OCI-LY1 (cell line): ENCODE measurements around the gene AP2A1.
A peak's percentile ranks its signal among the peaks of the same experiment; 100 is the strongest.

Source experiments
- H2AFZ ChIP-seq: fragments of 200-600 bp; sonication (generic), shearing (Covaris generic); 2 replicates; pipeline ENCODE4 v1.6.0; 2014; ENCODE audit warnings: antibody characterized with exemption, mild to moderate bottlenecking, low read length
- H3F3A ChIP-seq: fragments of 200-600 bp; sonication (generic), shearing (Covaris generic); 2 replicates; pipeline ENCODE4 v1.6.0; 2014; ENCODE audit warnings: mild to moderate bottlenecking, antibody characterized with exemption, low read length, moderate library complexity; ENCODE audit not compliant: insufficient read depth
- H3K27ac ChIP-seq: fragments of 200-600 bp; sonication (generic); 2 replicates; pipeline ENCODE4 v1.5.1; 2014; ENCODE audit warnings: low read length, mixed run types, mild to moderate bottlenecking, low read depth; ENCODE audit not compliant: poor library complexity, severe bottlenecking
- H3K27me3 ChIP-seq: fragments of 200-600 bp; sonication (generic); 2 replicates; pipeline ENCODE4 v1.6.0; 2014; ENCODE audit warnings: antibody characterized with exemption, mild to moderate bottlenecking, low read length, moderate library complexity; ENCODE audit not compliant: insufficient read depth
- H3K36me3 ChIP-seq: fragments of 200-600 bp; sonication (generic); 2 replicates; pipeline ENCODE4 v1.6.1; 2014; ENCODE audit warnings: mild to moderate bottlenecking, antibody characterized with exemption, low read length, moderate library complexity, mixed read lengths; ENCODE audit not compliant: insufficient read depth
- H3K4me1 ChIP-seq: fragments of 200-600 bp; sonication (generic); 2 replicates; pipeline ENCODE4 v1.5.1; 2014; ENCODE audit warnings: mild to moderate bottlenecking, low read length, moderate library complexity; ENCODE audit not compliant: insufficient read depth, severe bottlenecking
- H3K4me2 ChIP-seq: fragments of 200-600 bp; sonication (generic), shearing (Covaris generic); 2 replicates; pipeline ENCODE4 v1.6.1; 2014; ENCODE audit warnings: low read length
- H3K4me3 ChIP-seq: fragments of 200-600 bp; sonication (generic); 2 replicates; pipeline ENCODE4 v1.5.1; 2014; ENCODE audit warnings: low read length, low read depth, mild to moderate bottlenecking, mixed read lengths; ENCODE audit not compliant: poor library complexity, severe bottlenecking
- H3K79me2 ChIP-seq: fragments of 200-600 bp; shearing (Covaris generic); 2 replicates; pipeline ENCODE4 v1.6.1; 2016; ENCODE audit warnings: mixed run types, low read length, mixed read lengths; ENCODE audit not compliant: insufficient read depth
- H3K9ac ChIP-seq: fragments of 200-600 bp; sonication (generic), shearing (Covaris generic); 2 replicates; pipeline ENCODE4 v1.6.1; 2014; ENCODE audit warnings: mild to moderate bottlenecking, low read length, mixed read lengths
- H3K9me2 ChIP-seq: fragments of 200-600 bp; sonication (generic), shearing (Covaris generic); 2 replicates; pipeline ENCODE4 v1.6.1; 2014; ENCODE audit warnings: low read depth, mild to moderate bottlenecking, low read length, mixed read lengths
- H3K9me3 ChIP-seq: fragments of 200-600 bp; shearing (Covaris generic); 2 replicates; pipeline ENCODE4 v1.6.1; 2014; ENCODE audit warnings: low read length, mixed read lengths
- H4K20me1 ChIP-seq: fragments of 200-600 bp; sonication (generic), shearing (Covaris generic); 2 replicates; pipeline ENCODE4 v1.6.0; 2016; ENCODE audit warnings: mild to moderate bottlenecking, low read length; ENCODE audit not compliant: insufficient read depth
- EZH2 ChIP-seq: fragments of 200-600 bp; sonication (generic), shearing (Covaris generic); IDR thresholded peaks from 2 replicates; pipeline ENCODE4 v1.8.0; 2017; ENCODE audit warnings: borderline replicate concordance, mixed run types, mild to moderate bottlenecking, antibody characterized with exemption, low read length, moderate library complexity, mixed read lengths
- TF ChIP-seq, protein P1 (sequence below): fragments of 200-600 bp; sonication (generic), shearing (Covaris generic); IDR thresholded peaks from 2 replicates; pipeline ENCODE4 v1.5.1; 2017; ENCODE audit warnings: mild to moderate bottlenecking, antibody characterized with exemption, low read length, moderate library complexity, mixed read lengths

AP2A1 gene

DNA sequence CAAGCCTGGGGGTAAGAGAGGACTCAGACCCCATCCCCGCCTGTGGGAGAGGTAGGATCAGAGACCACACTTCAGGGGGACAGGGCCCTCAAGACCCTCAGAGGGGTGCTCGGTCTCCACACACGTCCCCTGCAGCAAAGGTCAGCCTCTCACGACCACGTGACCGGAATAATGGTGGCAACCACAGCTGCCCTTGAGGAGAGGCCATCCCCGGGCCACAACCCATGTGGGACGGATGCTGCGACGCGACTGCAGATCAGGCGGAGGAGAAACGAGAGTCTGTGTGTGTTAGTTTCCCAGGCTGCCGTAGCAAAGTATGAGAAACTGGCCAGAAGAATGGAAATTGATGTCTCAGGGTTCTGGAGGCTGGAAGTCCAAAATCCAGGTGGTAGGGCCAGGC lies 60.2 kb downstream of the AP2A1 start:
- H3K9me3 ChIP-seq, result no peaks in the 10 kb centered on the region
- H3K4me3 ChIP-seq, result no peak overlapping the region
- H3K4me1 ChIP-seq, result peaks cover 73% of the 10 kb centered on the region
- no peak overlapping the region for H3K9ac ChIP-seq
- H4K20me1 ChIP-seq, result no peaks in the 10 kb centered on the region
- peaks cover 93% of the 10 kb centered on the region for H3K36me3 ChIP-seq
- no peaks in the 10 kb centered on the region for H3K27me3 ChIP-seq
- TF ChIP-seq, protein P1, sequence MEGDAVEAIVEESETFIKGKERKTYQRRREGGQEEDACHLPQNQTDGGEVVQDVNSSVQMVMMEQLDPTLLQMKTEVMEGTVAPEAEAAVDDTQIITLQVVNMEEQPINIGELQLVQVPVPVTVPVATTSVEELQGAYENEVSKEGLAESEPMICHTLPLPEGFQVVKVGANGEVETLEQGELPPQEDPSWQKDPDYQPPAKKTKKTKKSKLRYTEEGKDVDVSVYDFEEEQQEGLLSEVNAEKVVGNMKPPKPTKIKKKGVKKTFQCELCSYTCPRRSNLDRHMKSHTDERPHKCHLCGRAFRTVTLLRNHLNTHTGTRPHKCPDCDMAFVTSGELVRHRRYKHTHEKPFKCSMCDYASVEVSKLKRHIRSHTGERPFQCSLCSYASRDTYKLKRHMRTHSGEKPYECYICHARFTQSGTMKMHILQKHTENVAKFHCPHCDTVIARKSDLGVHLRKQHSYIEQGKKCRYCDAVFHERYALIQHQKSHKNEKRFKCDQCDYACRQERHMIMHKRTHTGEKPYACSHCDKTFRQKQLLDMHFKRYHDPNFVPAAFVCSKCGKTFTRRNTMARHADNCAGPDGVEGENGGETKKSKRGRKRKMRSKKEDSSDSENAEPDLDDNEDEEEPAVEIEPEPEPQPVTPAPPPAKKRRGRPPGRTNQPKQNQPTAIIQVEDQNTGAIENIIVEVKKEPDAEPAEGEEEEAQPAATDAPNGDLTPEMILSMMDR, result no peak
- TF ChIP-seq EZH2, result no peak
- H3K9me2 ChIP-seq, result no peaks in the 10 kb centered on the region
- H3K79me2 ChIP-seq, result peaks cover 31% of the 10 kb centered on the region
- H3F3A ChIP-seq, result no peaks in the 10 kb centered on the region
- H3K27ac ChIP-seq, result peak overlapping the region; percentile 99
- H3K4me2 ChIP-seq, result no peak overlapping the region
- H2AFZ ChIP-seq, result no peak overlapping the region

DNA sequence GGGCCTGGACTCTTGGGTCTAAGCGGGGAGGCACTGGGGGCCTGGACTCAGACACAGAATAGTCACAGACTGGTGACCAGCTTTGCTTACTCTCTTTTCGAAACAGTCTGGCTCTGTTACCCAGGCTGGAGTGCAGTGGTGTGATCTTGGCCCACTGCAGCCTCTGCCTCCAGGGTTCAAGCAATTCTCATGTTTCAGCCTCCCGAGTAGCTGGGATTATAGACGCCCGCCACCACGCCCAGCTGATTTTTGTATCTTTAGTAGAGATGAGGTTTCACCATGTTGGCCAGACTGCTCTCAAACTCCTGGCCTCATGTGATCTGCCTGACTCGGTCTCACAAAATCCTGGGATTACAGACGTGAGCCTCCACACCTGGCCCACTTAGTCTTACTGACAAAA lies 62.4 kb downstream of the AP2A1 start:
- H3K9me3 ChIP-seq, result no peaks in the 10 kb centered on the region
- H3F3A ChIP-seq, result no peaks in the 10 kb centered on the region
- H3K79me2 ChIP-seq, result peaks cover 26% of the 10 kb centered on the region
- no peaks in the 10 kb centered on the region for H4K20me1 ChIP-seq
- no peak overlapping the region for H3K4me3 ChIP-seq
- H3K27me3 ChIP-seq, result no peaks in the 10 kb centered on the region
- H2AFZ ChIP-seq, result no peak overlapping the region
- TF ChIP-seq, protein P1, result no peak
- no peak for TF ChIP-seq EZH2
- H3K27ac ChIP-seq, result peak overlapping the region; percentile 49
- H3K9ac ChIP-seq, result no peak overlapping the region; the same call in 1 of the 2 replicates
- H3K4me1 ChIP-seq, result peaks cover 52% of the 10 kb centered on the region
- peaks cover 98% of the 10 kb centered on the region for H3K36me3 ChIP-seq
- no peak overlapping the region for H3K4me2 ChIP-seq
- no peaks in the 10 kb centered on the region for H3K9me2 ChIP-seq

DNA sequence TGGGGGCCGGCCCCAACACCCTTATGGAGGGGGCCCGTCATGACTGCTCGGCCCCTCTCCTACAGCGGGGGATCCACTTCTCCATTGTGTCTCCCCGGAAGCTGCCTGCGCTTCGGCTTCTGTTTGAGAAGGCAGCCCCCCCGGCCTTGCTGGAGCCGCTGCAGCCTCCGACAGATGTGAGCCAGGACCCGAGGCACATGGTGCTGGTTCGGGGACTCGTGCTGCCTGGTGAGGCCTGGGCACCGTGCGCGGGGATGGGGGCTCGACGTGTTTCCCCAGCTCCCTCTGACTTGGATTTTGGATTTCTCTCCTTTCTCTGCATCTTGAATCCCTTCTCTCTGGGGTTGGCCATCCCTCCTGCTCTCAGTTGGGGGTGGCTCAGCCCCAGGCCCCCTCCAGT lies 62.9 kb downstream of the AP2A1 start:
- H3K36me3 ChIP-seq, result peaks cover 98% of the 10 kb centered on the region
- H3K4me3 ChIP-seq, result no peak overlapping the region
- H3K27ac ChIP-seq, result peak overlapping the region; percentile 49
- no peaks in the 10 kb centered on the region for H3K27me3 ChIP-seq
- H3K4me2 ChIP-seq, result no peak overlapping the region
- peaks cover 21% of the 10 kb centered on the region for H3K79me2 ChIP-seq
- H3F3A ChIP-seq, result no peaks in the 10 kb centered on the region
- TF ChIP-seq, protein P1, result no peak
- no peak for TF ChIP-seq EZH2
- no peak overlapping the region for H2AFZ ChIP-seq
- H3K9ac ChIP-seq, result no peak overlapping the region
- peaks cover 47% of the 10 kb centered on the region for H3K4me1 ChIP-seq
- H4K20me1 ChIP-seq, result no peaks in the 10 kb centered on the region
- H3K9me3 ChIP-seq, result no peaks in the 10 kb centered on the region
- no peaks in the 10 kb centered on the region for H3K9me2 ChIP-seq
